Lung (tissue), 12 donors: ENCODE data around the gene LCTL. TPM values are rescaled to one million over a fixed set of nuclear protein-coding genes. Genes with fewer than 3 reads are reported as not detected.

ENCODE experiments used
- ATAC-seq: fragments of 200-7000 bp; cut with Tn5 transposase; one replicate; pipeline ENCODE4 v1.9.1; 2020; ENCODE audit warnings: moderate number of reproducible peaks; ENCODE audit not compliant: insufficient read depth, low FRiP score
- DNase-seq, 3 donors: peaks; one replicate each; pipeline ENCODE4 v3.0.0-alpha.2; 2013 to 2017
- H3K27ac ChIP-seq, 2 donors: one replicate each; pipeline ENCODE4 v1.5.1; 2013; ENCODE audit warnings: mild to moderate bottlenecking in 2 of 2, moderate library complexity in 2 of 2, control low read depth in 1 of 2, inconsistent platforms in 1 of 2, low read depth in 1 of 2, low read length in 1 of 2
- H3K27me3 ChIP-seq, 3 donors: one replicate each; pipeline ENCODE4 v1.5.1; 2013; ENCODE audit warnings: low read length in 2 of 3; ENCODE audit not compliant: control insufficient read depth in 3 of 3, insufficient read depth in 3 of 3
- H3K36me3 ChIP-seq, 4 donors: one replicate each; pipeline ENCODE4 v1.5.1; 2013; ENCODE audit warnings: low read length in 4 of 4, mild to moderate bottlenecking in 1 of 4, moderate library complexity in 1 of 4; ENCODE audit not compliant: control insufficient read depth in 4 of 4, insufficient read depth in 4 of 4
- H3K4me1 ChIP-seq, 5 donors: one replicate each; pipeline ENCODE4 v1.5.1; 2013; ENCODE audit warnings: low read length in 5 of 5, mild to moderate bottlenecking in 2 of 5, moderate library complexity in 1 of 5; ENCODE audit not compliant: control insufficient read depth in 5 of 5, insufficient read depth in 5 of 5
- H3K4me3 ChIP-seq: one replicate; pipeline ENCODE4 v1.5.1; 2013; ENCODE audit warnings: mild to moderate bottlenecking, control low read depth, moderate library complexity
- H3K9ac ChIP-seq, 2 donors: one replicate each; pipeline ENCODE4 v1.5.1; 2013; ENCODE audit warnings: low read length in 2 of 2, control low read depth in 1 of 2; ENCODE audit not compliant: insufficient read depth in 1 of 2
- H3K9me3 ChIP-seq, 4 donors: one replicate each; pipeline ENCODE4 v1.5.1; 2013; ENCODE audit warnings: low read length in 3 of 4, mild to moderate bottlenecking in 1 of 4, moderate library complexity in 1 of 4; ENCODE audit not compliant: control insufficient read depth in 4 of 4, insufficient read depth in 3 of 4
- WGBS, 2 donors: extraction: QIAGEN DNeasy Blood & Tissue Kit; methylation state at CpG; one replicate each; pipeline ENCODE4 v1.1.7; 2013; 5-methylcytosine and 5-hydroxymethylcytosine counted together
- polyA plus RNA-seq, 2 donors: library from polyadenylated mRNA; stranded (reverse); fragments of 200-250 nt; gene quantifications; one replicate each; pipeline ENCODE4 v1.2.1, GENCODE V29; 2013
- total RNA-seq, 2 donors: library from RNA; depleted of rRNA in 1 of 2; stranded (reverse); fragments of >200 nt in 1 of 2; gene quantifications; one replicate each; pipeline ENCODE4 v1.2.1, GENCODE V29; 2014 to 2021
- TF ChIP-seq, protein P1 (sequence below): IDR thresholded peaks from 2 replicates; pipeline ENCODE4 v1.5.1; 2012; ENCODE audit warnings: mild to moderate bottlenecking; ENCODE audit errors: control extremely low read depth, extremely low read depth
- donor health status: control.
- donor health status: control.
- donor health status: Bipolar disorder and iron deficiency.
- donor health status: healthy.
- donor health status: DM: yes; HTN: yes; CAD: no.

The LCTL gene
- total and polyA plus RNA-seq, 4 donors = not detected

DNA sequence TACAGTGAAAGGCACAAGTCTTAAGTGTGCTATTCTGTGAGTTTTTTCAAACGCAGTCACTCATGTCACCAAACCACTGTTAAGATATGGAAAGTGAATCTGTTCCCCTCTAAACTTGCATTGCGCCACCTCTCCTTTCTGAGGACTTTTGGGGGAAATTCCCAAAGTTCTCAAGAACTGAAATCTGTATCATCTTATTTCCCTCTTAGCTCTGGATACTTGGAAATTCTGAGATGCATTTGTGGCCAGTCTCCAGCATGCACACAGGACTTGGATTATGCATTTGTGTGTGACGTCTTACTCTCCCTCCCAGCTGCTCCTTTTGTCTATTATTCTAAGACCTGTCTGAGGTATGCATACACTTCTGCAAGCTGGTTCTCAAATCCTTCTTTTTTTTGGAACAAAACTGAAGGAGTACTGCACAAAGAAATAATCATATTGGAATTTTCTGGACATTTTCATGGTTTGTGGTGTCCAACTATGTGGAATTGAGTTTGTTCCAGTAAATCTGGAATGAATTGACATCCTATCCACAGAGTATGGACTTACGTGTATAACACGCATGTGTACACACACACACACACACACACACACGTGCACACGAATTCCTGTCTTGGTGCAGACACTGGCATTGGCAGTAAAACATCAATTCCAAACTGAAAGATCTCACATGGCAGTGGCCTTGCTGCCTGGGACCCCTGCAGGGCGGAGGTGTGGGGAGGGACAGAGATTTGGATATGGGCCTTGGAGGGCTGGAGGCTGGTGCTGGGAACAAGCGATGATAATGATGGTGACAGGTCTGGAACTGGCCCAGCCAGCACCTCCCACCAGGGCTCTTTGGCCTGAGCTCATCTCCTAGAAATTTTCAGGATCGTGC is 8.2 kb upstream of the LCTL start:
- ATAC-seq (no peak), DNase-seq (peak in 2 of 3 donors; percentile 30 to 38)
- no peak overlapping the region for H3K4me3 ChIP-seq
- H3K27me3 ChIP-seq = no peaks in the 10 kb centered on the region
- H3K9ac ChIP-seq = no peak overlapping the region
- H3K27ac ChIP-seq = no peak overlapping the region
- H3K9me3 ChIP-seq = no peaks in the 10 kb centered on the region
- H3K4me1 ChIP-seq = peaks cover 0 to 9% (median 0%) of the 10 kb centered on the region in 5 donors
- 70 to 82% methylated on average over 10 of the region's 10 CpGs for WGBS, 2 donors
- H3K36me3 ChIP-seq = no peaks in the 10 kb centered on the region
- TF ChIP-seq, protein P1, sequence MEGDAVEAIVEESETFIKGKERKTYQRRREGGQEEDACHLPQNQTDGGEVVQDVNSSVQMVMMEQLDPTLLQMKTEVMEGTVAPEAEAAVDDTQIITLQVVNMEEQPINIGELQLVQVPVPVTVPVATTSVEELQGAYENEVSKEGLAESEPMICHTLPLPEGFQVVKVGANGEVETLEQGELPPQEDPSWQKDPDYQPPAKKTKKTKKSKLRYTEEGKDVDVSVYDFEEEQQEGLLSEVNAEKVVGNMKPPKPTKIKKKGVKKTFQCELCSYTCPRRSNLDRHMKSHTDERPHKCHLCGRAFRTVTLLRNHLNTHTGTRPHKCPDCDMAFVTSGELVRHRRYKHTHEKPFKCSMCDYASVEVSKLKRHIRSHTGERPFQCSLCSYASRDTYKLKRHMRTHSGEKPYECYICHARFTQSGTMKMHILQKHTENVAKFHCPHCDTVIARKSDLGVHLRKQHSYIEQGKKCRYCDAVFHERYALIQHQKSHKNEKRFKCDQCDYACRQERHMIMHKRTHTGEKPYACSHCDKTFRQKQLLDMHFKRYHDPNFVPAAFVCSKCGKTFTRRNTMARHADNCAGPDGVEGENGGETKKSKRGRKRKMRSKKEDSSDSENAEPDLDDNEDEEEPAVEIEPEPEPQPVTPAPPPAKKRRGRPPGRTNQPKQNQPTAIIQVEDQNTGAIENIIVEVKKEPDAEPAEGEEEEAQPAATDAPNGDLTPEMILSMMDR = no peak

DNA sequence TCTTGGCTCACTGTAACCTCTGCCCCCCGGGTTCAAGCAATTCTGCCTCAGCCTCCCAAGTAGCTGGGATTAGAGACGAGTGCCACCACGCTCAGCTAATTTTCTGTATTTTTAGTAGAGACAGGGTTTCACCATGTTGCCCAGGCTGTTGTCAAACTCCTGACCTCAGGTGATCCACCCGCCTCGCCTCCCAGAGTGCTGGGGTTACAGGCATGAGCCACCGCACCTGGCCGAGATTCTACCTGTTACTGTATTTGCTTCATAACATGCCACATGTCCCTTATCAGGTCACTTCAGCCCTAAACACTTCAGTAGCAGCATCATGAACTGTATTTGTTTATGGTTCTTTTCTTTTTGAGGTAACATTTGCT is 7.5 kb upstream of the LCTL start:
- Histone ChIP-seq H3K4me3 (no peak overlapping the region), H3K4me1 (peaks cover 0 to 9% (median 0%) of the 10 kb centered on the region in 5 donors)
- WGBS, 2 donors = 82 to 96% methylated on average over 7 of the region's 7 CpGs

DNA sequence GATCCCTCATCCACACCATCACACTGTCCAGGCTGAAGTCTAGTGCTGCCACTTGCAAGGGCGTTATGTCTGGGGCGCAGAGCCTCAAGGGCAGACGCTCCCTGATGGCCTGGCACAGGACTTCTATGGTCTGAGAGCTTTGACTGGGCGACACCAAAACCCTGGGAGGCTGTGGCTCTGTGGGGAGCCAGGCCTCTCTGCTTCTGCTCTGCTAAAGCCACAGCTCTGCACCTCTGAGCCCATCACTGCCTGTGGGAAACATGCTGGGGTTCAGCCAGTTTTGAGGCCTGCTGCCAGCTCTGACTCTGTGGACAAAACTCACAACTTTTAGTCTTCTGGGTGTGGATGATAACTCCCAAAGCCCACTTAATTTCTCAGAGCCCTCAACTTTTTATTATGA is 6.3 kb upstream of the LCTL start:
- Histone ChIP-seq H3K9me3 (no peaks in the 10 kb centered on the region), H3K4me1 (peaks cover 0 to 9% (median 0%) of the 10 kb centered on the region in 5 donors), H3K36me3 (no peaks in the 10 kb centered on the region), H3K4me3 (no peak overlapping the region), H3K27ac (no peak overlapping the region), H3K9ac (no peak overlapping the region), H3K27me3 (no peaks in the 10 kb centered on the region)
- ATAC-seq = no peak
- DNase-seq = no peak
- TF ChIP-seq, protein P1 = no peak
- WGBS, 2 donors = 82 to 94% methylated on average over 4 of the region's 4 CpGs

More for the DNA sequence above, 7.5 kb upstream of the LCTL start:
- Histone ChIP-seq H3K9me3 (no peaks in the 10 kb centered on the region), H3K9ac (no peak overlapping the region), H3K27me3 (no peaks in the 10 kb centered on the region), H3K27ac (no peak overlapping the region), H3K36me3 (no peaks in the 10 kb centered on the region)
- TF ChIP-seq, protein P1 = no peak
- DNase-seq = no peak
- no peak for ATAC-seq
